H9 (cell line): ENCODE measurements around the gene TMEM164. TPM values are rescaled to one million over a fixed set of nuclear protein-coding genes. Genes with fewer than 3 reads are reported as not detected.

Source experiments
- DNase-seq: peaks from one replicate; pipeline ENCODE4 v3.0.0-alpha.2; 2017
- H2AFZ ChIP-seq: one replicate; pipeline ENCODE4 v1.6.1; 2013; ENCODE audit warnings: mild to moderate bottlenecking, low read length, control low read depth, moderate library complexity
- H2AK5ac ChIP-seq: 2 replicates; pipeline ENCODE4 v1.6.1; 2013; ENCODE audit warnings: low read length, control low read depth, mixed read lengths; ENCODE audit not compliant: insufficient read length
- H2BK120ac ChIP-seq: one replicate; pipeline ENCODE4 v1.6.1; 2013; ENCODE audit warnings: low read depth, mild to moderate bottlenecking, low read length, control low read depth, inconsistent platforms; ENCODE audit not compliant: poor library complexity, severe bottlenecking
- H2BK12ac ChIP-seq: 2 replicates; pipeline ENCODE4 v1.6.1; 2013; ENCODE audit warnings: low read length, control low read depth, mixed read lengths, low read depth; ENCODE audit not compliant: insufficient read length
- H2BK15ac ChIP-seq: 2 replicates; pipeline ENCODE4 v1.6.1; 2013; ENCODE audit warnings: low read depth, low read length, control low read depth
- H2BK20ac ChIP-seq: one replicate; pipeline ENCODE4 v1.6.1; 2013; ENCODE audit warnings: low read depth, mild to moderate bottlenecking, low read length, control low read depth, inconsistent platforms; ENCODE audit not compliant: poor library complexity, severe bottlenecking
- H2BK5ac ChIP-seq: 2 replicates; pipeline ENCODE4 v1.6.1; 2013; ENCODE audit warnings: low read length, control low read depth, mixed read lengths; ENCODE audit not compliant: insufficient read length
- H3K14ac ChIP-seq: 2 replicates; pipeline ENCODE4 v1.6.1; 2013; ENCODE audit warnings: low read length, control low read depth; ENCODE audit not compliant: insufficient read depth
- H3K18ac ChIP-seq: 2 replicates; pipeline ENCODE4 v1.6.1; 2013; ENCODE audit warnings: low read depth, mild to moderate bottlenecking, mixed read lengths, low read length, control low read depth; ENCODE audit not compliant: insufficient read length
- H3K23ac ChIP-seq: 2 replicates; pipeline ENCODE4 v1.6.1; 2013; ENCODE audit warnings: low read length, control low read depth, mixed read lengths, low read depth; ENCODE audit not compliant: insufficient read length
- H3K23me2 ChIP-seq: 2 replicates; pipeline ENCODE4 v1.6.1; 2013; ENCODE audit warnings: low read depth, mild to moderate bottlenecking, mixed read lengths, low read length, control low read depth; ENCODE audit not compliant: insufficient read length, poor library complexity, severe bottlenecking
- H3K27ac ChIP-seq: 2 replicates; pipeline ENCODE4 v1.5.1; 2013; ENCODE audit warnings: low read length, control low read depth, mixed read lengths, low read depth; ENCODE audit not compliant: insufficient read length
- H3K27me3 ChIP-seq: 2 replicates; pipeline ENCODE4 v1.6.1; 2013; ENCODE audit warnings: low read length, control low read depth, inconsistent platforms; ENCODE audit not compliant: insufficient read depth
- H3K4ac ChIP-seq: 2 replicates; pipeline ENCODE4 v1.6.1; 2013; ENCODE audit warnings: low read depth, mild to moderate bottlenecking, control low read depth, inconsistent platforms, low read length, moderate library complexity
- H3K4me1 ChIP-seq: 2 replicates; pipeline ENCODE4 v1.6.1; 2013; ENCODE audit warnings: low read length, control low read depth, inconsistent platforms; ENCODE audit not compliant: insufficient read depth
- H3K4me2 ChIP-seq: 2 replicates; pipeline ENCODE4 v1.6.1; 2013; ENCODE audit warnings: low read length, control low read depth, mixed read lengths; ENCODE audit not compliant: insufficient read length, insufficient read depth
- H3K56ac ChIP-seq: 2 replicates; pipeline ENCODE4 v1.6.1; 2013; ENCODE audit warnings: low read depth, mild to moderate bottlenecking, mixed read lengths, low read length, control low read depth; ENCODE audit not compliant: insufficient read length
- H3K79me1 ChIP-seq: 2 replicates; pipeline ENCODE4 v1.6.1; 2013; ENCODE audit warnings: low read depth, mild to moderate bottlenecking, moderate library complexity, low read length, control low read depth, inconsistent platforms; ENCODE audit not compliant: insufficient read depth, poor library complexity, severe bottlenecking
- H3K79me2 ChIP-seq: 2 replicates; pipeline ENCODE4 v1.6.1; 2013; ENCODE audit warnings: low read length, control low read depth, inconsistent platforms; ENCODE audit not compliant: insufficient read depth
- H3K9ac ChIP-seq: 2 replicates; pipeline ENCODE4 v1.6.1; 2013; ENCODE audit warnings: low read length, control low read depth, mixed read lengths; ENCODE audit not compliant: insufficient read length; ENCODE audit errors: extremely low read depth
- H3K9me3 ChIP-seq: one replicate; pipeline ENCODE4 v1.6.1; 2013; ENCODE audit warnings: low read depth, low read length, inconsistent platforms; ENCODE audit not compliant: control insufficient read depth
- H3T11ph ChIP-seq: one replicate; pipeline ENCODE4 v1.6.1; 2013; ENCODE audit warnings: mild to moderate bottlenecking, low read length, control low read depth, inconsistent platforms
- H4K20me1 ChIP-seq: one replicate; pipeline ENCODE4 v1.6.1; 2013; ENCODE audit not compliant: control insufficient read depth, insufficient read length, insufficient read depth
- H4K5ac ChIP-seq: 2 replicates; pipeline ENCODE4 v1.6.1; 2013; ENCODE audit warnings: low read depth, mild to moderate bottlenecking, mixed read lengths, low read length, control low read depth; ENCODE audit not compliant: insufficient read length
- H4K8ac ChIP-seq: replicated peaks from 2 replicates; pipeline ENCODE4 v1.6.1; 2013; ENCODE audit warnings: low read length, control low read depth, mixed read lengths, low read depth; ENCODE audit not compliant: insufficient read length
- H4K91ac ChIP-seq: 2 replicates; pipeline ENCODE4 v1.6.1; 2013; ENCODE audit warnings: low read depth, mild to moderate bottlenecking, moderate library complexity, mixed read lengths, low read length, control low read depth; ENCODE audit not compliant: insufficient read length
- H3K27ac Mint-ChIP-seq, 3 experiments: 2 replicates in 2 of 3; 3 replicates in 1 of 3; pipeline ENCODE4 v1.8.0; 2020 to 2021; ENCODE audit warnings: mixed read lengths in 3 of 3, mild to moderate bottlenecking in 1 of 3, moderate library complexity in 1 of 3
- H3K27me3 Mint-ChIP-seq: 2 replicates; pipeline ENCODE4 v1.8.0; 2021; ENCODE audit warnings: low read depth, mild to moderate bottlenecking, moderate library complexity, mixed read lengths
- H3K36me3 Mint-ChIP-seq, 3 experiments: 2 replicates in 2 of 3; 3 replicates in 1 of 3; pipeline ENCODE4 v1.8.0; 2020 to 2021; ENCODE audit warnings: low read depth in 3 of 3, mixed read lengths in 3 of 3; ENCODE audit not compliant: insufficient read depth in 1 of 3
- H3K4me1 Mint-ChIP-seq, 2 experiments: 2 replicates each; pipeline ENCODE4 v1.8.0; 2020; ENCODE audit warnings: mixed read lengths in 2 of 2
- H3K4me3 Mint-ChIP-seq, 2 experiments: 2 replicates in 1 of 2; 3 replicates in 1 of 2; pipeline ENCODE4 v1.8.0; 2020 to 2021; ENCODE audit warnings: mild to moderate bottlenecking in 2 of 2, mixed read lengths in 2 of 2, moderate library complexity in 1 of 2
- H3K9me3 Mint-ChIP-seq, 2 experiments: 2 replicates in 1 of 2; 3 replicates in 1 of 2; pipeline ENCODE4 v1.8.0; 2020; ENCODE audit warnings: mild to moderate bottlenecking in 2 of 2, mixed read lengths in 2 of 2, moderate library complexity in 1 of 2
- WGBS: extraction: QIAGEN DNeasy Blood & Tissue Kit; methylation state at CpG from one replicate; pipeline ENCODE4 v1.1.7; 2013; ENCODE audit warnings: missing lambda C conversion rate, low lambda C conversion rate, mixed read lengths; ENCODE audit not compliant: insufficient read length; ENCODE audit errors: extremely low coverage; 5-methylcytosine and 5-hydroxymethylcytosine counted together
- total RNA-seq: library from RNA; stranded (reverse); gene quantifications from 2 replicates; pipeline ENCODE4 v1.2.1, GENCODE V29; 2021
- TF ChIP-seq, protein P1 (sequence below): fragments of 200-600 bp; sonication (generic); conservative IDR thresholded peaks from 3 replicates; pipeline ENCODE4 v1.8.0; 2021; ENCODE audit warnings: antibody characterized with exemption, mild to moderate bottlenecking

Gene TMEM164
- total RNA-seq, 1 experiment from 2014 or later = 30.4 TPM

- TF ChIP-seq, protein P1, sequence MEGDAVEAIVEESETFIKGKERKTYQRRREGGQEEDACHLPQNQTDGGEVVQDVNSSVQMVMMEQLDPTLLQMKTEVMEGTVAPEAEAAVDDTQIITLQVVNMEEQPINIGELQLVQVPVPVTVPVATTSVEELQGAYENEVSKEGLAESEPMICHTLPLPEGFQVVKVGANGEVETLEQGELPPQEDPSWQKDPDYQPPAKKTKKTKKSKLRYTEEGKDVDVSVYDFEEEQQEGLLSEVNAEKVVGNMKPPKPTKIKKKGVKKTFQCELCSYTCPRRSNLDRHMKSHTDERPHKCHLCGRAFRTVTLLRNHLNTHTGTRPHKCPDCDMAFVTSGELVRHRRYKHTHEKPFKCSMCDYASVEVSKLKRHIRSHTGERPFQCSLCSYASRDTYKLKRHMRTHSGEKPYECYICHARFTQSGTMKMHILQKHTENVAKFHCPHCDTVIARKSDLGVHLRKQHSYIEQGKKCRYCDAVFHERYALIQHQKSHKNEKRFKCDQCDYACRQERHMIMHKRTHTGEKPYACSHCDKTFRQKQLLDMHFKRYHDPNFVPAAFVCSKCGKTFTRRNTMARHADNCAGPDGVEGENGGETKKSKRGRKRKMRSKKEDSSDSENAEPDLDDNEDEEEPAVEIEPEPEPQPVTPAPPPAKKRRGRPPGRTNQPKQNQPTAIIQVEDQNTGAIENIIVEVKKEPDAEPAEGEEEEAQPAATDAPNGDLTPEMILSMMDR = no peak
- no peaks in the 10 kb centered on the region for H3K36me3 Mint-ChIP-seq
- H3K4me1 ChIP-seq = peaks cover 2% of the 10 kb centered on the region; the same call in 1 of the 2 replicates
- no peak overlapping the region for H3K56ac ChIP-seq
- H2BK120ac ChIP-seq = no peak overlapping the region
- H2BK12ac ChIP-seq = no peak overlapping the region
- no peaks in the 10 kb centered on the region for H3K79me2 ChIP-seq
- no peaks in the 10 kb centered on the region for H4K20me1 ChIP-seq
- H3K27me3 ChIP-seq = no peaks in the 10 kb centered on the region
- H4K5ac ChIP-seq = no peak overlapping the region
- H4K91ac ChIP-seq = no peak overlapping the region
- H3K18ac ChIP-seq = no peak overlapping the region
- no peak overlapping the region for H3K9ac ChIP-seq
- no peak overlapping the region for H3K27ac Mint-ChIP-seq
- no CpG with 5 or more reads among the region's 3 CpGs for WGBS
- no peak overlapping the region for H3K23ac ChIP-seq
- peaks cover 17 to 25% of the 10 kb centered on the region in 2 experiments for H3K4me1 Mint-ChIP-seq
- H3K14ac ChIP-seq = no peak overlapping the region
- H3K27ac ChIP-seq = no peak overlapping the region
- H4K8ac ChIP-seq = no peak overlapping the region
- H3K4ac ChIP-seq = no peak overlapping the region
- H3K4me3 Mint-ChIP-seq = no peak overlapping the region
- peaks cover 4% of the 10 kb centered on the region for H3K27me3 Mint-ChIP-seq
- no peak for DNase-seq
- no peaks in the 10 kb centered on the region for H3K9me3 ChIP-seq
- H3T11ph ChIP-seq = no peak overlapping the region
- no peak overlapping the region for H2BK5ac ChIP-seq
- H3K4me2 ChIP-seq = no peak overlapping the region
- H2BK20ac ChIP-seq = no peak overlapping the region
- H3K9me3 Mint-ChIP-seq = no peaks in the 10 kb centered on the region
- H3K23me2 ChIP-seq = no peaks in the 10 kb centered on the region
- no peak overlapping the region for H2AFZ ChIP-seq
- no peak overlapping the region for H2AK5ac ChIP-seq
- no peak overlapping the region for H2BK15ac ChIP-seq
- no peaks in the 10 kb centered on the region for H3K79me1 ChIP-seq
Observed at GRCh38 chrX:110104078-110104477, 101.2 kb downstream of the TMEM164 start.
